T-helper 2 cell treated with Interferon-gamma antibody and Interleukin-4, amounts not matched to agents 100 ng/mL and 5 ng/mL, for 36 hours (primary cell): ENCODE results near the gene USE1. TPM values are rescaled to one million over a fixed set of nuclear protein-coding genes. Genes with fewer than 3 reads are reported as not detected.

Source experiments
- intact Hi-C: fragments of 100-400 bp; cut with micrococcal nuclease; formaldehyde crosslinking; loops from one replicate; pipeline ENCODE4 v1.15.1; 2023
- total RNA-seq: library from RNA; stranded (reverse); gene quantifications from 2 replicates; pipeline ENCODE4 v1.2.3, GENCODE V29; 2022

The USE1 gene
- total RNA-seq, 1 donor from 2014 or later: 27.5 TPM

GRCh38 chr19:17254636-17255035, 39.5 kb downstream of the USE1 start:
- intact Hi-C loops: no loop called here

GRCh38 chr19:17255150-17255621, 40.0 kb downstream of the USE1 start:
- intact Hi-C loops: no loop called here

- intact Hi-C loops: no loop called here
These were observed 41.0 kb downstream of the USE1 start for GRCh38 chr19:17256130-17256529.

- intact Hi-C loops: no loop called here
These were observed 44.1 kb downstream of the USE1 start for GRCh38 chr19:17259118-17259780.

GRCh38 chr19:17259934-17260333, 44.8 kb downstream of the USE1 start:
- intact Hi-C loops: loop anchor here (1.0 to 10.0 kb wide), 3 partner anchors 22 to 185 kb away; partner anchors contain the start of genes CCDC194, HAUS8 and MYO9B

- intact Hi-C loops: loop anchor here (1.0 to 10.0 kb wide), 3 partner anchors 21 to 186 kb away; partner anchors contain the start of genes CCDC194, HAUS8 and MYO9B
These were observed 45.7 kb downstream of the USE1 start for GRCh38 chr19:17260842-17261325.

GRCh38 chr19:17262557-17262956, 47.4 kb downstream of the USE1 start:
- intact Hi-C loops: loop anchor here (10.0 kb wide), 2 partner anchors 132 to 188 kb away; partner anchors contain the start of genes CCDC194, HAUS8 and MYO9B

GRCh38 chr19:17263712-17264640, 48.8 kb downstream of the USE1 start:
- intact Hi-C loops: loop anchor here (10.0 kb wide), 2 partner anchors 131 to 189 kb away; partner anchors contain the start of genes CCDC194, HAUS8 and MYO9B

GRCh38 chr19:17264641-17264979, 49.5 kb downstream of the USE1 start, which contains the start of gene USHBP1:
TSS of gene USHBP1 (minus strand) at chr19:17264745. CDS start at chr19:17264299, 446 bp downstream.
- intact Hi-C loops: loop anchor here (10.0 kb wide), 2 partner anchors 130 to 190 kb away; partner anchors contain the start of genes CCDC194, HAUS8 and MYO9B

GRCh38 chr19:17266026-17266425, 50.9 kb downstream of the USE1 start:
- intact Hi-C loops: loop anchor here (2.0 to 10.0 kb wide), 4 partner anchors 17 to 191 kb away; partner anchors contain the start of genes CCDC194, HAUS8, MYO9B and OCEL1

- intact Hi-C loops: loop anchor here (2.0 to 10.0 kb wide), 4 partner anchors 16 to 192 kb away; partner anchors contain the start of genes CCDC194, HAUS8, MYO9B and OCEL1
These were observed 51.4 kb downstream of the USE1 start for GRCh38 chr19:17266589-17266974.

GRCh38 chr19:17266975-17267788, 52.0 kb downstream of the USE1 start, which contains the start of gene BABAM1:
TSS of gene BABAM1 (plus strand) at chr19:17267443. CDS start at chr19:17268807, 1,364 bp downstream.
- intact Hi-C loops: loop anchor here (1.0 to 10.0 kb wide), 8 partner anchors 16 to 244 kb away; partner anchors contain the start of genes CCDC194, DDA1, GTPBP3 and HAUS8

- intact Hi-C loops: loop anchor here (5.0 to 10.0 kb wide), 3 partner anchors 41 to 194 kb away; partner anchors contain the start of genes CCDC194, HAUS8, MYO9B and OCEL1
These were observed 53.6 kb downstream of the USE1 start for GRCh38 chr19:17268754-17269153.

Other genes with a start within 250 kb of the USE1 start
- gene CPAMD8, start 188.5 kb upstream of the USE1 start, total RNA-seq: 1.3 and 1.6 TPM in 2 replicates
- gene HAUS8, start 139.9 kb upstream of the USE1 start, total RNA-seq: 32.6 and 37.4 TPM in 2 replicates
- 171 and 175 TPM in 2 replicates for gene MYO9B, start 139.6 kb upstream of the USE1 start, total RNA-seq
- 17.2 and 22.6 TPM in 2 replicates for gene OCEL1, start 10.9 kb downstream of the USE1 start, total RNA-seq
- gene NR2F6, start 30.6 kb downstream of the USE1 start, total RNA-seq: 6.2 and 6.3 TPM in 2 replicates
- 0.25 and 0.36 TPM in 2 replicates for gene USHBP1, start 49.4 kb downstream of the USE1 start, total RNA-seq
- 116 and 118 TPM in 2 replicates for gene BABAM1, start 52.1 kb downstream of the USE1 start, total RNA-seq
- gene ANKLE1, start 66.5 kb downstream of the USE1 start, total RNA-seq: 6.8 and 7.3 TPM in 2 replicates
- 7.2 and 9.2 TPM in 2 replicates for gene ABHD8, start 88.1 kb downstream of the USE1 start, total RNA-seq
- gene MRPL34, start 90.5 kb downstream of the USE1 start, total RNA-seq: 76.1 and 77.8 TPM in 2 replicates
- 33.7 and 39.6 TPM in 2 replicates for gene DDA1, start 94.2 kb downstream of the USE1 start, total RNA-seq
- gene ANO8, start 119.5 kb downstream of the USE1 start, total RNA-seq: 13.4 TPM in 2 replicates
- 42.4 and 43.5 TPM in 2 replicates for gene GTPBP3, start 122.2 kb downstream of the USE1 start, total RNA-seq
- gene PLVAP, start 162.0 kb downstream of the USE1 start, total RNA-seq: not detected in 2 replicates
- gene CCDC194, start 178.8 kb downstream of the USE1 start, total RNA-seq: 3.4 and 4.0 TPM in 2 replicates
- 159 and 170 TPM in 2 replicates for gene BST2, start 190.3 kb downstream of the USE1 start, total RNA-seq
- 36.4 and 38.5 TPM in 2 replicates for gene MVB12A, start 204.7 kb downstream of the USE1 start, total RNA-seq
- gene TMEM221, start 233.3 kb downstream of the USE1 start, total RNA-seq: not detected in 2 replicates
- not detected in 2 replicates for gene NXNL1, start 245.6 kb downstream of the USE1 start, total RNA-seq